ENCODE data around the gene GPX8. TPM values are rescaled to one million over a fixed set of nuclear protein-coding genes. Genes with fewer than 3 reads are reported as not detected.
A peak's percentile ranks its signal among the peaks of the same experiment; 100 is the strongest.

Gene GPX8
- total RNA-seq, 1 experiment from 2014 or later, result 37.9 TPM

- H4K20me1 ChIP-seq (ENCODE audit: control insufficient read depth, insufficient read depth, insufficient read length), result no peaks in the 10 kb centered on the region
- TF ChIP-seq CTCF (conservative IDR thresholded peaks at IDR 0.05), result no peak
- peaks cover 3% of the 10 kb centered on the region for H3K4me1 ChIP-seq (ENCODE audit: insufficient read depth, low read length)
- no peak overlapping the region for H3K18ac ChIP-seq (ENCODE audit: insufficient read length, low read depth, low read length)
- H2BK120ac ChIP-seq (ENCODE audit: low read depth, low read length, poor library complexity, severe bottlenecking), result no peak overlapping the region
- no peaks in the 10 kb centered on the region for H3K9me3 ChIP-seq (ENCODE audit: control insufficient read depth, low read depth, low read length)
- no peaks in the 10 kb centered on the region; the same call in 1 of the 2 replicates for H3K27me3 Mint-ChIP-seq (ENCODE audit: low read depth)
- H3K9me3 Mint-ChIP-seq, result no peaks in the 10 kb centered on the region
- H2BK15ac ChIP-seq (ENCODE audit: low read depth, low read length), result no peak overlapping the region
- no peak overlapping the region for H3K4me2 ChIP-seq (ENCODE audit: insufficient read depth, insufficient read length, low read length)
- no peak overlapping the region for H3K27ac ChIP-seq (ENCODE audit: insufficient read length, low read depth, low read length)
- H4K5ac ChIP-seq (ENCODE audit: insufficient read length, low read depth, low read length), result peak overlapping the region; percentile 75
- no peak overlapping the region for H3K56ac ChIP-seq (ENCODE audit: insufficient read length, low read depth, low read length)
- H3T11ph ChIP-seq (ENCODE audit: low read length), result no peak overlapping the region
- H2BK5ac ChIP-seq (ENCODE audit: insufficient read length, low read length), result no peak overlapping the region
- H3K23ac ChIP-seq (ENCODE audit: insufficient read length, low read depth, low read length), result no peak overlapping the region
- no peaks in the 10 kb centered on the region for H3K79me1 ChIP-seq (ENCODE audit: insufficient read depth, low read depth, low read length, poor library complexity, severe bottlenecking)
- H3K27ac Mint-ChIP-seq, result no peak overlapping the region
- H3K23me2 ChIP-seq (ENCODE audit: insufficient read length, low read depth, low read length, poor library complexity, severe bottlenecking), result no peaks in the 10 kb centered on the region
- H2AFZ ChIP-seq (ENCODE audit: low read length), result no peak overlapping the region
- no peak overlapping the region for H4K91ac ChIP-seq (ENCODE audit: insufficient read length, low read depth, low read length)
- no peaks in the 10 kb centered on the region for H3K27me3 ChIP-seq (ENCODE audit: insufficient read depth, low read length)
- no peak overlapping the region for H3K4me3 Mint-ChIP-seq
- H3K36me3 Mint-ChIP-seq (ENCODE audit: insufficient read depth in 1 of 3, low read depth in 3 of 3), result no peaks in the 10 kb centered on the region
- H2BK12ac ChIP-seq (ENCODE audit: insufficient read length, low read depth, low read length), result no peak overlapping the region
- peaks cover 10% of the 10 kb centered on the region in 2 experiments for H3K4me1 Mint-ChIP-seq
- peak overlapping the region; percentile 95 for H2AK5ac ChIP-seq (ENCODE audit: insufficient read length, low read length)
- no peak overlapping the region for H4K8ac ChIP-seq (replicated peaks; ENCODE audit: insufficient read length, low read depth, low read length)
- no peak overlapping the region for H3K14ac ChIP-seq (ENCODE audit: insufficient read depth, low read length)
- no peak overlapping the region for H2BK20ac ChIP-seq (ENCODE audit: low read depth, low read length, poor library complexity, severe bottlenecking)
- H3K9ac ChIP-seq (ENCODE audit: extremely low read depth, insufficient read length, low read length), result no peak overlapping the region
- DNase-seq, result no peak
- H3K79me2 ChIP-seq (ENCODE audit: insufficient read depth, low read length), result no peaks in the 10 kb centered on the region
- H3K4ac ChIP-seq (ENCODE audit: low read depth, low read length), result no peak overlapping the region
These were observed 46.6 kb upstream of the GPX8 start for GRCh38 chr5:55113327-55113726.

All from H9 (cell line).